HG03442 (cell line): ENCODE measurements around the gene ERCC8.
"Not testable (repeated sequence)": the region's sequence is repeated elsewhere in the genome, so short reads cannot be mapped to it uniquely, and the experiment has no call there.

Source experiments
- ATAC-seq: cut with Tn5 transposase; IDR thresholded peaks from one replicate; pipeline ENCODE4 v1.9.1; 2021; ENCODE audit warnings: mild to moderate bottlenecking, moderate library complexity; ENCODE audit not compliant: unreplicated experiment

The ERCC8 gene

GRCh38 chr5:60944904-60945812 is at the start of gene ERCC8, which contains the start of gene NDUFAF2:
Gene ERCC8 (minus strand): TSS chr5:60945070. CDS start chr5:60945008, 62 bp downstream.
Gene NDUFAF2 (plus strand): TSS chr5:60945205. CDS start chr5:60945256, 51 bp downstream.
- ATAC-seq: peak; percentile 99

GRCh38 chr5:60993875-60994571 is 49.2 kb upstream of the ERCC8 start:
- ATAC-seq: no peak

- no peak for ATAC-seq
Measured at GRCh38 chr5:60993425-60993824, 48.6 kb upstream of the ERCC8 start.

- ATAC-seq: no peak
Measured at GRCh38 chr5:60992871-60993270, 48.0 kb upstream of the ERCC8 start.

- ATAC-seq: no peak
Measured at GRCh38 chr5:60989790-60990189, 44.9 kb upstream of the ERCC8 start.

- ATAC-seq: not testable (repeated sequence)
Measured at GRCh38 chr5:60982127-60982526, 37.3 kb upstream of the ERCC8 start.

- no peak for ATAC-seq
Measured at GRCh38 chr5:60980511-60980910, 35.6 kb upstream of the ERCC8 start.

- ATAC-seq: no peak
Measured at GRCh38 chr5:60978968-60979367, 34.1 kb upstream of the ERCC8 start.

- no peak for ATAC-seq
Measured at GRCh38 chr5:60977956-60978737, 33.3 kb upstream of the ERCC8 start.

GRCh38 chr5:60972231-60972630 is 27.4 kb upstream of the ERCC8 start:
- no peak for ATAC-seq

GRCh38 chr5:60961685-60962084 is 16.8 kb upstream of the ERCC8 start:
- no peak for ATAC-seq

GRCh38 chr5:60960591-60960990 is 15.7 kb upstream of the ERCC8 start:
- no peak for ATAC-seq

GRCh38 chr5:60959156-60959555 is 14.3 kb upstream of the ERCC8 start:
- no peak for ATAC-seq

- no peak for ATAC-seq
Measured at GRCh38 chr5:60958712-60959111, 13.8 kb upstream of the ERCC8 start.

- no peak for ATAC-seq
Measured at GRCh38 chr5:60958088-60958487, 13.2 kb upstream of the ERCC8 start.

- ATAC-seq: no peak
Measured at GRCh38 chr5:60955239-60955638, 10.4 kb upstream of the ERCC8 start.

- no peak for ATAC-seq
Measured at GRCh38 chr5:60948738-60949137, 3.9 kb upstream of the ERCC8 start.

GRCh38 chr5:60945813-60946187 is 930 bp upstream of the ERCC8 start:
- peak; percentile 12 for ATAC-seq

- ATAC-seq: no peak
Measured at GRCh38 chr5:60943624-60944023, 1.2 kb downstream of the ERCC8 start.

- ATAC-seq: no peak
Measured at GRCh38 chr5:60929024-60929423, 15.8 kb downstream of the ERCC8 start.

- ATAC-seq: no peak
Measured at GRCh38 chr5:60927450-60927849, 17.4 kb downstream of the ERCC8 start.
